Erythroblast (primary cell): ENCODE results near the gene ADCY3.
"Not testable (repeated sequence)": the region's sequence is repeated elsewhere in the genome, so short reads cannot be mapped to it uniquely, and the experiment has no call there.

Experiments used
- DNase-seq, 2 experiments: peaks; one replicate each; lab custom pipeline; 2025; lab: John Stamatoyannopoulos, UW
- GATA1 ChIP-seq: IDR thresholded peaks from 2 replicates; pipeline ENCODE4 v1.6.1; 2011; ENCODE audit warnings: low read depth, mild to moderate bottlenecking, control low read depth, low read length, moderate library complexity
- POLR2A ChIP-seq: IDR thresholded peaks from 2 replicates; pipeline ENCODE4 v1.6.1; 2011; ENCODE audit warnings: mild to moderate bottlenecking, low read length

The ADCY3 gene

GRCh38 chr2:24816884-24817283 lies 103.2 kb downstream of the ADCY3 start:
- DNase-seq: no peak
- no peak for TF ChIP-seq GATA1
- TF ChIP-seq POLR2A: no peak

GRCh38 chr2:24816404-24816803 lies 103.6 kb downstream of the ADCY3 start:
- DNase-seq: no peak
- no peak for TF ChIP-seq GATA1

- TF ChIP-seq POLR2A: no peak
- DNase-seq: no peak
Measured at GRCh38 chr2:24815171-24815570, 104.9 kb downstream of the ADCY3 start.

GRCh38 chr2:24814516-24814915 lies 105.5 kb downstream of the ADCY3 start:
- TF ChIP-seq POLR2A (no peak), GATA1 (no peak)
- no peak for DNase-seq

- no peak for DNase-seq
- TF ChIP-seq GATA1 (no peak), POLR2A (no peak)
Measured at GRCh38 chr2:24813691-24814137, 106.3 kb downstream of the ADCY3 start.

GRCh38 chr2:24809316-24810007 lies 110.6 kb downstream of the ADCY3 start:
- DNase-seq: no peak

GRCh38 chr2:24806661-24807036 lies 113.4 kb downstream of the ADCY3 start:
- DNase-seq: no peak
- no peak for TF ChIP-seq GATA1
- no peak for TF ChIP-seq POLR2A

More at GRCh38 chr2:24809316-24810007, 110.6 kb downstream of the ADCY3 start:
- TF ChIP-seq GATA1: no peak
- no peak for TF ChIP-seq POLR2A

GRCh38 chr2:24805811-24806660 lies 114.0 kb downstream of the ADCY3 start:
- DNase-seq: not testable (repeated sequence)

- not testable (repeated sequence) for DNase-seq
Measured at GRCh38 chr2:24800487-24800886, 119.5 kb downstream of the ADCY3 start.

- no peak for TF ChIP-seq POLR2A
- DNase-seq: peak in 1 of 2 experiments; percentile 50
Measured at GRCh38 chr2:24797644-24798043, 122.4 kb downstream of the ADCY3 start.

- no peak for TF ChIP-seq GATA1
- no peak for TF ChIP-seq POLR2A
- DNase-seq: peak; percentile 64 to 72
Measured at GRCh38 chr2:24793761-24794435, 126.1 kb downstream of the ADCY3 start.

GRCh38 chr2:24792874-24793760 lies 126.9 kb downstream of the ADCY3 start, which contains the start of the genes CENPO and PTRHD1:
TSS of gene CENPO (plus strand) at chr2:24793425. CDS start at chr2:24793920, 495 bp downstream.
TSS of gene PTRHD1 (minus strand) at chr2:24793391. CDS start at chr2:24793377, 14 bp downstream.
- DNase-seq: peak; percentile 99
- peak; percentile 81 for TF ChIP-seq POLR2A
- TF ChIP-seq GATA1: no peak

- no peak for DNase-seq
- TF ChIP-seq GATA1: no peak
Measured at GRCh38 chr2:24792542-24792873, 127.5 kb downstream of the ADCY3 start.

- no peak for DNase-seq
Measured at GRCh38 chr2:24791452-24791851, 128.6 kb downstream of the ADCY3 start.

More at GRCh38 chr2:24791452-24791851, 128.6 kb downstream of the ADCY3 start:
- TF ChIP-seq POLR2A (no peak), GATA1 (no peak)
